ENCODE results near the gene ZMYM4.

ZMYM4 gene

DNA sequence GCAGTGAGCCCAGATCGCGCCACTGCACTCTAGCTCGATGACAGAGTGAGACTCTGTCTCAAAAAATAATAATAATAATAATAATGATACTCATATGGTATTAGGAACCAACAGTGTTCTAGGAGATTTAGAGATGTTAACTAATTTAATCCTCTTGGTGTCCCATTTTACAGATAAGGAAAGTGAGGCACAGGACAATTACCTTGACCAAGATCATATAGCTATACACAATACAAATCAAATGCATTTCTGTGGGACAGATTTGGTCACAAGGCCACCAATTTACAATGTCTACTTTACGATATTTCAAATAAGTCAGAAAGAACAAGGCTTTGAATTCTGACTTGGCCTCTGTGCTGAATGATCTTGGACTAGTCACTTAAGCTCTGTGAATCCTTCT lies 2.2 kb upstream of the ZMYM4 start:
- no peak for TF ChIP-seq CTCF (IDR thresholded peaks at IDR 0.05)

GRCh38 chr1:35269201-35269988 lies 886 bp downstream of the ZMYM4 start:
- TF ChIP-seq CTCF (IDR thresholded peaks at IDR 0.05), result no peak

GRCh38 chr1:35269989-35270289 lies 1.4 kb downstream of the ZMYM4 start:
- TF ChIP-seq CTCF (IDR thresholded peaks at IDR 0.05), result no peak

DNA sequence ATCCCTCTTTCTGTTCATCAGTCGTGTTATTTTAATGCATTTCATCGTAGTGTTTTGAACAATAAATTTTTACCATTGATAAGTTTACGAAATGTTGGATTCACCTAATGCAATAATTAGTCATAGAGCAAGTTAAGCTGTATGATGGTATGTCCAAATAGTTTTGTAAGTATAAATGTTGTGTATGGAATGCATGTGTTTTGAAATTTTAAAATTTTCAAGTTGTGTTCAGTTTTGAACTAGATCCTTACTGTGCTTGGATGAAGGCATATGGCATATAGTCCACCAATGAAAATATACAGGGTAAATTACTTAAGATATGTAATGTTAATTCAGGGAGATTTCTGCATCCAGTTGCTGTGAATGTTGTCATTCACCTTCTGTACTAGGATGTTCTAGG lies 2.3 kb downstream of the ZMYM4 start:
- no peak for TF ChIP-seq CTCF (IDR thresholded peaks at IDR 0.05)

- no peak for TF ChIP-seq CTCF (IDR thresholded peaks at IDR 0.05)
Measured at GRCh38 chr1:35274197-35274596, 5.7 kb downstream of the ZMYM4 start.

DNA sequence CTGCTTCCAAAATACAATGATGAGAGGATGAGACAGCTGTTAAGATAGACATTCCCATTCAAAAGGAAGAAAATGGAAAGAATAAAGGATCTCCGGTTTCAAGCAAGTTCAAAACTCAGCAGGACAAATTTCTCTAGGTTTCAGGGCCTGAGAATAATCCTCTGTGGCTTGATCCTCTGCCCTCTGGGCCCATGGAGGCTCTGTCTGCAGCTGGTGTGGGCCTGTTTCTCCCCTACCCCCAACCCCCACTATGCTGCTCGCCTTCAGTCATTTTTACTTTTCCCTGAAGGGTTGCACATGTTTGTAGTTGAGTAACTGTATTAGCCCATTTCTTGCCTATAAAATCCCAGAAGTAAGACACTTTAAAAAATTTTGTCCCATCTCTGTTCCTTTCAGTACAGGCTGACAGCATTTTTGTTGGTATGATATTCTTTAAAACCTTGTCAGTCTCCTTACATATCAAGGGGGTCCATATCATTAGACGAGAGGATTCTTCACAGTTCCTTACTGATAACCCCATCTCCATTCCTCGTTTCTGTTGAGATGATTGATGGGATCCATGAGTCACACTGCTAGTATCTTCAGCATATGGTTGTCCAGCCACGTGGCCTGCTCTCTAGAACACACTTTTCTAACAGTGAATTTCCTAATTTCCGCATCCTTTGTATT lies 10.5 kb downstream of the ZMYM4 start:
- TF ChIP-seq CTCF (IDR thresholded peaks at IDR 0.05), result no peak

GRCh38 chr1:35279555-35279904 lies 11.0 kb downstream of the ZMYM4 start:
- TF ChIP-seq CTCF (IDR thresholded peaks at IDR 0.05), result no peak
